Measurements from ENCODE around the gene LCP2. TPM values are rescaled to one million over a fixed set of nuclear protein-coding genes. Genes with fewer than 3 reads are reported as not detected.

Gene LCP2
- total RNA-seq, 2 donors from 2014 or later, result 3.9 to 6.5 TPM

GRCh38 chr5:170289121-170289520 lies 8.5 kb downstream of the LCP2 start:
- peaks cover 0 to 22% of the 10 kb centered on the region in 2 donors for H3K4me1 ChIP-seq
- H3K36me3 ChIP-seq, result no peaks in the 10 kb centered on the region
- H3K4me3 ChIP-seq, result no peak overlapping the region
- TF ChIP-seq, protein P1, sequence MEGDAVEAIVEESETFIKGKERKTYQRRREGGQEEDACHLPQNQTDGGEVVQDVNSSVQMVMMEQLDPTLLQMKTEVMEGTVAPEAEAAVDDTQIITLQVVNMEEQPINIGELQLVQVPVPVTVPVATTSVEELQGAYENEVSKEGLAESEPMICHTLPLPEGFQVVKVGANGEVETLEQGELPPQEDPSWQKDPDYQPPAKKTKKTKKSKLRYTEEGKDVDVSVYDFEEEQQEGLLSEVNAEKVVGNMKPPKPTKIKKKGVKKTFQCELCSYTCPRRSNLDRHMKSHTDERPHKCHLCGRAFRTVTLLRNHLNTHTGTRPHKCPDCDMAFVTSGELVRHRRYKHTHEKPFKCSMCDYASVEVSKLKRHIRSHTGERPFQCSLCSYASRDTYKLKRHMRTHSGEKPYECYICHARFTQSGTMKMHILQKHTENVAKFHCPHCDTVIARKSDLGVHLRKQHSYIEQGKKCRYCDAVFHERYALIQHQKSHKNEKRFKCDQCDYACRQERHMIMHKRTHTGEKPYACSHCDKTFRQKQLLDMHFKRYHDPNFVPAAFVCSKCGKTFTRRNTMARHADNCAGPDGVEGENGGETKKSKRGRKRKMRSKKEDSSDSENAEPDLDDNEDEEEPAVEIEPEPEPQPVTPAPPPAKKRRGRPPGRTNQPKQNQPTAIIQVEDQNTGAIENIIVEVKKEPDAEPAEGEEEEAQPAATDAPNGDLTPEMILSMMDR (IDR thresholded peaks at IDR 0.05), result no peak
- peaks cover 0 to 5% of the 10 kb centered on the region in 2 donors for H3K9me3 ChIP-seq
- DNase-seq (ENCODE audit: low spot score), result no peak
- H3K27ac ChIP-seq, result peak overlapping the region; percentile 32 to 62
- H3K27me3 ChIP-seq, result no peaks in the 10 kb centered on the region

GRCh38 chr5:170288551-170288950 lies 9.0 kb downstream of the LCP2 start:
- Histone ChIP-seq H3K27me3 (no peaks in the 10 kb centered on the region), H3K4me1 (peaks cover 0 to 22% of the 10 kb centered on the region in 2 donors), H3K4me3 (no peak overlapping the region), H3K36me3 (no peaks in the 10 kb centered on the region), H3K9me3 (peaks cover 0 to 11% of the 10 kb centered on the region in 2 donors), H3K27ac (peak overlapping the region; percentile 51 to 71)
- no peak for DNase-seq (ENCODE audit: low spot score)
- TF ChIP-seq, protein P1 (IDR thresholded peaks at IDR 0.05), result no peak

- H3K27me3 ChIP-seq, result no peaks in the 10 kb centered on the region
- H3K36me3 ChIP-seq, result no peaks in the 10 kb centered on the region
- TF ChIP-seq, protein P1 (IDR thresholded peaks at IDR 0.05), result no peak
- H3K9me3 ChIP-seq, result peaks cover 0 to 12% of the 10 kb centered on the region in 2 donors
- H3K27ac ChIP-seq, result peak overlapping the region; percentile 51 to 71
- no peak for DNase-seq (ENCODE audit: low spot score)
- no peak overlapping the region for H3K4me3 ChIP-seq
- H3K4me1 ChIP-seq, result peaks cover 0 to 22% of the 10 kb centered on the region in 2 donors
Observed at GRCh38 chr5:170288151-170288550, 9.4 kb downstream of the LCP2 start.

DNA sequence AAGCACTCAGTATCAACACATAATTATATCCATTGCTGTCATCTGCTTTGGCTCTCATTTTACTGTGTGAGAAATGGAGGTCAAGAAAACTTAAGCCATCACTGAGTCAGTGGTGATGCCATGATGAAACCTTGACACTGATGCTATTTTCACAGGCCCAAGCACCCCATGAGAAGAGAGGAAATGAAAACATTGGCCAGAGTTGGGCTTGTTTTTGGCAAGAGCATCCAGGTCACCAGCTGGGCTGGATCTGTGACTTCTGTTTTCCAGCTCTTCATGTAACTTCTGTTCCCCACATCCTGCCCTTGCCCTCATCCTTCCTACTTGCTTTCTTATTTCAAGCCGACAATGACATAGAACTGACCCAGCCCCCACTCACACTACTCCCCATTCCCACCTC lies 10.0 kb downstream of the LCP2 start:
- Histone ChIP-seq H3K4me3 (no peak overlapping the region), H3K4me1 (peaks cover 0 to 22% of the 10 kb centered on the region in 2 donors), H3K27me3 (no peaks in the 10 kb centered on the region), H3K9me3 (peaks cover 0 to 12% of the 10 kb centered on the region in 2 donors), H3K36me3 (no peaks in the 10 kb centered on the region), H3K27ac (peak overlapping the region; percentile 51 to 71)
- TF ChIP-seq, protein P1 (IDR thresholded peaks at IDR 0.05), result no peak
- peak; percentile 89 for DNase-seq (ENCODE audit: low spot score)

DNA sequence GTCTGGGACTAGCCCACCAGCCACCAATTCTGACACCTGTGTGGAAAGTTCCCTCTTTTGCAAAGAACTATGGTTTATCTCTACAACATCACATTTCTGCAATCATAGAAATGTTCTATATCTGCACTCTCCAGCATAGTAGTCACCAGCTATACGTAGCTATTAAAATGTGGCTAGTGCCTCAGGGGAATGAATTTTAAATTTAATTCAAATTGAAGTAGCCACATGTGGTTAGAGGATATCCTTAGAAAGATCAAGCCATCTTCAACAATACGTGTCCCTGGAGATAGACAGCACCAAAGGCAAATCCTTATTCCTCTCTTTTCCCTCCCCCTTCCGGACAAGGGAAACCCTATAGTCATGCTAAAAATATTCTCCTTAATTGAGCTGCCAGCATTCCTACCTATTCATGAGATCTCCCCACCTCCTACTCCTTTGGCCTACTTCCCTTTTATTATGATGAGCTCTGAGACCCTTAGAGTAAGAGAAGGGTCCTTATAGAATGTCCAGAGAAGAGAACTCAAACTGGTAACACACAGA lies 11.1 kb downstream of the LCP2 start:
- no peaks in the 10 kb centered on the region for H3K27me3 ChIP-seq
- H3K9me3 ChIP-seq, result peaks cover 0 to 12% of the 10 kb centered on the region in 2 donors
- no peaks in the 10 kb centered on the region for H3K36me3 ChIP-seq
- peaks cover 0 to 22% of the 10 kb centered on the region in 2 donors for H3K4me1 ChIP-seq
- TF ChIP-seq, protein P1 (IDR thresholded peaks at IDR 0.05), result no peak
- H3K4me3 ChIP-seq, result no peak overlapping the region
- DNase-seq (ENCODE audit: low spot score), result no peak
- H3K27ac ChIP-seq, result no peak overlapping the region

- TF ChIP-seq, protein P1 (IDR thresholded peaks at IDR 0.05), result no peak
- H3K4me3 ChIP-seq, result no peak overlapping the region
- no peak overlapping the region for H3K27ac ChIP-seq
- no peaks in the 10 kb centered on the region for H3K36me3 ChIP-seq
- peaks cover 0 to 22% of the 10 kb centered on the region in 2 donors for H3K4me1 ChIP-seq
- H3K27me3 ChIP-seq, result no peaks in the 10 kb centered on the region
- peaks cover 0 to 12% of the 10 kb centered on the region in 2 donors for H3K9me3 ChIP-seq
- DNase-seq (ENCODE audit: low spot score), result no peak
Observed at GRCh38 chr5:170285181-170285580, 12.4 kb downstream of the LCP2 start.
